Activated B cell treated with CpG ODN at 0.5 μM for 24 hours (primary cell): Measurements from ENCODE around the gene LAMA4. TPM values are rescaled to one million over a fixed set of nuclear protein-coding genes. Genes with fewer than 3 reads are reported as not detected.
A peak's percentile ranks its signal among the peaks of the same experiment; 100 is the strongest.

ENCODE experiments used
- ATAC-seq: fragments of 200-7000 bp; cut with Tn5 transposase; one replicate; pipeline ENCODE4 v1.10.0; 2021; ENCODE audit warnings: low read depth, mild to moderate bottlenecking, moderate library complexity
- CTCF ChIA-PET: fragments of 350-600 bp; sonication (Branson Sonifier 250); formaldehyde crosslinking; loops from one replicate; lab custom pipeline; 2021; ENCODE audit warnings: antibody characterized with exemption; lab: Charles Lee
- POLR2A ChIA-PET: fragments of 350-600 bp; sonication (Branson Sonifier 250); formaldehyde crosslinking; loops from one replicate; lab custom pipeline; 2021; ENCODE audit warnings: antibody characterized with exemption; lab: Charles Lee
- DNase-seq: peaks from one replicate; pipeline ENCODE4 v3.0.0; 2022
- H3K27ac Mint-ChIP-seq: one replicate; pipeline ENCODE4 v1.8.0; 2020; ENCODE audit warnings: mixed read lengths
- H3K27me3 Mint-ChIP-seq: one replicate; pipeline ENCODE4 v1.8.0; 2021; ENCODE audit warnings: mixed read lengths
- H3K36me3 Mint-ChIP-seq: one replicate; pipeline ENCODE4 v1.8.0; 2021; ENCODE audit warnings: low read depth, mixed read lengths
- H3K4me1 Mint-ChIP-seq: one replicate; pipeline ENCODE4 v1.8.0; 2021; ENCODE audit warnings: mixed read lengths
- H3K4me3 Mint-ChIP-seq: one replicate; pipeline ENCODE4 v1.8.0; 2020; ENCODE audit warnings: mild to moderate bottlenecking, mixed read lengths
- H3K9me3 Mint-ChIP-seq: one replicate; pipeline ENCODE4 v1.8.0; 2020; ENCODE audit warnings: mixed read lengths
- CTCF ChIP-seq: fragments of 200-600 bp; IDR thresholded peaks from one replicate; pipeline ENCODE4 v1.8.0; 2022; ENCODE audit warnings: antibody characterized with exemption, mild to moderate bottlenecking
- intact Hi-C: fragments of 100-400 bp; cut with micrococcal nuclease; formaldehyde crosslinking; loops from one replicate; pipeline ENCODE4 v1.15.1; 2024
- total RNA-seq: library from RNA; stranded (reverse); gene quantifications from 2 replicates; pipeline ENCODE4 v1.2.3, GENCODE V29; 2022

LAMA4 gene
- total RNA-seq, 1 donor from 2014 or later: not detected

- DNase-seq: no peak
- peak overlapping the region; percentile 2 for H3K4me3 Mint-ChIP-seq
- H3K36me3 Mint-ChIP-seq: peaks cover 23% of the 10 kb centered on the region
- no peak overlapping the region for H3K27ac Mint-ChIP-seq
- ATAC-seq: no peak
- intact Hi-C loops: loop anchor here (2.0 to 10.0 kb wide), 5 partner anchors 478 to 1885 kb away; partner anchors contain the start of genes CDK19, HDAC2, MARCKS and TRAF3IP2
- POLR2A ChIA-PET: interaction anchor here (0.5 to 1.3 kb wide), 4 partner anchors 33 to 595 kb away, joined by 3 to 11 read pairs (median 4); no protein-coding TSS in a partner anchor
- TF ChIP-seq CTCF: no peak
- peaks cover 9% of the 10 kb centered on the region for H3K27me3 Mint-ChIP-seq
- H3K4me1 Mint-ChIP-seq: no peaks in the 10 kb centered on the region
- H3K9me3 Mint-ChIP-seq: no peaks in the 10 kb centered on the region
- CTCF ChIA-PET: interaction anchor here (2.1 kb wide), 1 partner anchor 78 kb away, joined by 23 read pairs; no protein-coding TSS in a partner anchor
These were observed 168.9 kb downstream of the LAMA4 start for GRCh38 chr6:112085286-112086065.

GRCh38 chr6:112081569-112081968, 172.8 kb downstream of the LAMA4 start:
- CTCF ChIA-PET: no interaction called here
- Mint-ChIP-seq H3K27ac (no peak overlapping the region), H3K9me3 (no peaks in the 10 kb centered on the region), H3K4me3 (no peak overlapping the region), H3K36me3 (peaks cover 49% of the 10 kb centered on the region), H3K4me1 (no peaks in the 10 kb centered on the region), H3K27me3 (no peaks in the 10 kb centered on the region)
- no peak for TF ChIP-seq CTCF
- POLR2A ChIA-PET: no interaction called here
- DNase-seq: no peak
- intact Hi-C loops: loop anchor here (10.0 kb wide), 1 partner anchor 1267 kb away; the partner anchor contains the start of gene CDK19
- ATAC-seq: no peak

- POLR2A ChIA-PET: no interaction called here
- no peak for TF ChIP-seq CTCF
- Mint-ChIP-seq H3K9me3 (no peaks in the 10 kb centered on the region), H3K36me3 (peaks cover 12% of the 10 kb centered on the region), H3K27ac (no peak overlapping the region), H3K27me3 (no peaks in the 10 kb centered on the region), H3K4me1 (no peaks in the 10 kb centered on the region), H3K4me3 (no peak overlapping the region)
- CTCF ChIA-PET: no interaction called here
- intact Hi-C loops: no loop called here
- ATAC-seq: no peak
- DNase-seq: no peak
These were observed 187.8 kb downstream of the LAMA4 start for GRCh38 chr6:112066606-112067005.

GRCh38 chr6:112065426-112065986, 188.9 kb downstream of the LAMA4 start:
- CTCF ChIA-PET: no interaction called here
- H3K36me3 Mint-ChIP-seq: peaks cover 6% of the 10 kb centered on the region
- no peak for ATAC-seq
- DNase-seq: no peak
- H3K4me3 Mint-ChIP-seq: no peak overlapping the region
- no peak overlapping the region for H3K27ac Mint-ChIP-seq
- no peaks in the 10 kb centered on the region for H3K9me3 Mint-ChIP-seq
- no peaks in the 10 kb centered on the region for H3K4me1 Mint-ChIP-seq
- POLR2A ChIA-PET: no interaction called here
- TF ChIP-seq CTCF: no peak
- intact Hi-C loops: no loop called here
- H3K27me3 Mint-ChIP-seq: no peaks in the 10 kb centered on the region

- Mint-ChIP-seq H3K27ac (no peak overlapping the region), H3K4me1 (no peaks in the 10 kb centered on the region), H3K27me3 (no peaks in the 10 kb centered on the region), H3K9me3 (no peaks in the 10 kb centered on the region), H3K36me3 (no peaks in the 10 kb centered on the region), H3K4me3 (no peak overlapping the region)
- ATAC-seq (no peak), DNase-seq (no peak)
- intact Hi-C loops: no loop called here
- TF ChIP-seq CTCF: no peak
- ChIA-PET POLR2A (no interaction called here), CTCF (no interaction called here)
These were observed 191.4 kb downstream of the LAMA4 start for GRCh38 chr6:112062966-112063365.
